G401.6 (cell line): ENCODE results near the gene IL17REL.

Source experiments
- FAIRE-seq: peaks from 2 replicates; lab custom pipeline; 2012; peaks lifted over from hg19 to GRCh38; lab: Jason Lieb, UNC

IL17REL gene

GRCh38 chr22:49966774-49967705 is 45.5 kb downstream of the IL17REL start:
- FAIRE-seq, result no peak

GRCh38 chr22:49966041-49966773 is 46.4 kb downstream of the IL17REL start:
- FAIRE-seq, result no peak

DNA sequence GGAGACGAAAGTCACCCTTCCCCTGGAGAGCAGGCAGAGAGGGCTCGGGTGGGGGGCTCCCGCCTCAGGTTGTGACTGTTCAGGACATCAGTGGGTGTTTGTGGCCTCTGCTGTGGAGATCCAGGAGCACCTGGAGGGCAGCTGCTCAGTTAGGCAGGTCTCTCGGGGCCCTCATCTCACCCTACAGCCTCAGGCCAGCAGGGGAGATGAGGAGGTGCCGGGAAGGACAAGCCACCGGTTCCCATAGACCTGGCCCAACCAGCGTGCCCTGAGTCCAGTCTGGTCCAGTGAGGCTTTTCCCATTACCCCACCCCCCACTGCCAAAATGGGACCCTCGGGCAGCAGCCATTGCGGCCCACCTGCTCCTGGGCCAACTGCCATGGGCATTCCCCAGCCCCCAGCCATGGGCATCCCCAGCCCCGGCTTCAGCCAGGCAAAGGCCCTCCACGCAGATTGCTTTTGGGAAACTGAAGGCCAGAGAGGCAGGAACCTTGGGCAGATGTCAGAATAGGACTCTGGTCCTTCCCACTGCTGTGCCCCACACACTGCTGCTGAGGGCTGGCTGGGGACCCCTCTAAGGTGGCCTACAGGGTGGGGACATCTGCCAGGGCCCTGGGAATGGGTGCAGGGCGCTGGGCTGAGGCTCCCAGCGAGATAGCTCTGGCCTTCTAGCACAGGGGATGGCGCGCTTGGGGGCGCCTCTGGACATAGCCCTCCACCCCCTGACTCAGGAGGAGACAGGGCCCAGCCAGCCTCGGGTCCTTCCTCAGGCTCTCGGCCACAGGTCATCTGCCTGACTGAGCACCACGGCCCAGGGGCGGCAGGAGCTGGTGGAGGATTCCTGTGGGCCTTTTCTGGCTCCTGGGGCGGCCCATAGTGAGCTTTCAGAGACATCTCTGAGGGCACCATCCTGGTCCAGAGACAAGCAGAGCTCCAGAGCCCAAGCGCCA is 47.2 kb downstream of the IL17REL start:
- no peak for FAIRE-seq

DNA sequence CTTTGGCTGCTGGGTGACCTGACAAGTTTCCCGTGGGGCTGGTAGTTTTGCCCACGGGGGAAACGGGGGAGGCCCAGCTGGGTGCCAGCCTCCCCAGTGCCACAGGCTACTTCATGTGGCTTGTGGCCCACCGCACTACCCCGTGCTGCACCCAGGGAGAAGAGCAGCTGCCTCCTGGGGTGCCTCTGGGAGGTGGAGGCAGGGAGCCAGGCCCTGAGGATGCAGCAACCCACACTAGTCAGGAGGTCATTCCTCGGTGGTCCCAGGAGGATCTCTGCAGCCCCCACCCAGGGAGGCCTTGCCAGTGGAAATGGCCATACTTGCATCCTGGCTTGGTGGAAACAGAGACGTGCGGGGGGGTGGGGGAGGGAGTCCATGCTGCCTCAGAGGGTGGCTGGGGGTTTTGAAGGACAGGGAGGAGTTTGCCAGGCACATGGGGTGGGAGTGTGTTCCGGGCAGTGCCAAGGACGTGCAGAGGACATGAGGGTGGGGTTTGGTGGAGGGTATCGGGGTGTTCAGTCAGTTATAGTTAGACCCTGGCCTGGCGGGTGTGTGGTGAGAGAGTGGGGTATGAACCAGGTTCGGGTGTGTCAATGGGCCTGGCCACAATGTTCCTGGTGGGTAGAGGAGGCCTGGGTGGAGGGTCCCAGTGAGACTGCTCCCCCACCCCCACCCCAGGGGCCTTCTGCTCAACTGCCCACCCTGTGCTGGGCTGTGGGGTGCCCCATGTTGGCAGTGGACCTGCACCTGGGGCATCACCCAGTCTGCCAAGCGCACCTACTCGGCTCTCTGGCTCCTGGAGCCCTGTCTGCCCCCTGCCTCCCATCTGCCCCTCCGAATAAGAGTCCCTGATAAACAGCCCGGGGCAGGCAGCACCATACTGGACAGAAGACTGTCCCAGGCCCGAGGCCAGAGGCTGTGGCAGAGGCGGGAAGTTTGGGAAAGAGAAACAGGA is 48.2 kb downstream of the IL17REL start:
- no peak for FAIRE-seq

GRCh38 chr22:49963647-49964026 is 48.9 kb downstream of the IL17REL start:
- no peak for FAIRE-seq

- FAIRE-seq, result no peak
Observed at GRCh38 chr22:49962751-49963646, 49.6 kb downstream of the IL17REL start.

DNA sequence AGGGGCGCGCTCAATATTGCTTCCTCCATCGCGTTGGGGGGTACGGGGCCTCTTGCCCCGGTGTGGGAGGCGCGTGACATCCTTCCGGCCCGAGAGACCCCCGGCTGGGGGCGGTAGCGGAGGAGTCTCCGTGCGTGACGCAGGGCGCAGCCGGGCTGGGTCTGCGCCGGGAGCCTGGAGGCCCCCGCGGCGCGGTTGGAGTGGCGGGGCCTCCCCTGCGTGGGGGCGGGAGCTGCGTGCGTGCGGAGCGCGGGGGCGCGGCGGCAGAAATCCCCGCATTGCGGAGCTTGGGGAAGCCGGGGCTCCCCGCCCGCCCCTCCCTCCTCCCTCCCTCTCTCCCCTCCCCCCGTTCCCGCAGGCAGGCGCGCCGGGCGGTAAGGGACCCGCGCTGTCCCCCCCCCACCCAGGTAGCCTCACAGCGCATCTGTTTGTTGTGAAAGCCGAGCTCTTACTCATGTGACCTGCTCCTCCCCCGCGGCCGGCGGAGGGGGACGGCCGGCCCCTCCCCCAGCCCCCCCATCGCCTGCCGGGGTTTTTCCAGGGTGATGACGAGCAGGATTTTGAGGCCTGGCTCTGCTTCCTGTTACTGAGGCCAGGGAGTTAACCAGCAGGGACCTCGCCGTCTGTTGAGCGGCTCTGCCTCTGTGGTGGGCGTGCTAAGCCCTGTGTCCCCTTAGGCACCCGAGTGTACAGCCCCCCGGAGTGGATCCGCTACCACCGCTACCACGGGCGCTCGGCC is 50.4 kb downstream of the IL17REL start:
- peak; percentile 11 for FAIRE-seq

DNA sequence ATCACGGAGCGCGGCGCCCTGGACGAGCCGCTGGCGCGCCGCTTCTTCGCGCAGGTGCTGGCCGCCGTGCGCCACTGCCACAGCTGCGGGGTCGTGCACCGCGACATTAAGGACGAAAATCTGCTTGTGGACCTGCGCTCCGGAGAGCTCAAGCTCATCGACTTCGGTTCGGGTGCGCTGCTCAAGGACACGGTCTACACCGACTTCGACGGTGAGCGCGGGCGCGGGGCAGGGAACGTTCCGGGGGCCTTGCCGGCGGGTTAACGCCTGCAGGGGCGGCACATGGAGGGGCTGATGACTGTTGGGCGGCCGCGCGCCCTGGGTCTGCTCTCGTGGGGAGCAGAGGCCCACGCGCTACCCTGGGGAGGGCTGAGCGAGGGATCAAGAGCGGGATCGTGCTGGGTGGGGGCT is 51.0 kb downstream of the IL17REL start:
- FAIRE-seq, result no peak

DNA sequence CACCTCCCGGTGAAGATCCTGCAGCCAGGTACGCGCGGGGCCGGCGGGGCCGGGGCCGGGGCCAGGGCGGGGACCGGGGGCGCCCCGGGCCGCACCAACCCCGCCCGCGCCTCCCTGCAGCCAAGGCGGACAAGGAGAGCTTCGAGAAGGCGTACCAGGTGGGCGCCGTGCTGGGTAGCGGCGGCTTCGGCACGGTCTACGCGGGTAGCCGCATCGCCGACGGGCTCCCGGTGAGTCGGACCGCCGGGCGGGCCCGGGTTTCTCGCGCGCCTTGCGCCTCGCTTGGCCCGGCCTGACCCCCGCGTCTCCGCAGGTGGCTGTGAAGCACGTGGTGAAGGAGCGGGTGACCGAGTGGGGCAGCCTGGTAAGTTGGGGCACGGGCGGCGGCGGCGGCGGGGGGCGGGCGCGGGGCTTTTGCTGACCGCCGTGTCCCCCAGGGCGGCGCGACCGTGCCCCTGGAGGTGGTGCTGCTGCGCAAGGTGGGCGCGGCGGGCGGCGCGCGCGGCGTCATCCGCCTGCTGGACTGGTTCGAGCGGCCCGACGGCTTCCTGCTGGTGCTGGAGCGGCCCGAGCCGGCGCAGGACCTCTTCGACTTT is 51.5 kb downstream of the IL17REL start:
- FAIRE-seq, result no peak

- FAIRE-seq, result peak; percentile 92
Observed at GRCh38 chr22:49960159-49961004, 52.2 kb downstream of the IL17REL start, which contains the start of gene PIM3. Gene PIM3 (plus strand): TSS chr22:49960772. CDS start chr22:49960948, 176 bp downstream.

- no peak for FAIRE-seq
Observed at GRCh38 chr22:49959782-49960158, 52.8 kb downstream of the IL17REL start.

DNA sequence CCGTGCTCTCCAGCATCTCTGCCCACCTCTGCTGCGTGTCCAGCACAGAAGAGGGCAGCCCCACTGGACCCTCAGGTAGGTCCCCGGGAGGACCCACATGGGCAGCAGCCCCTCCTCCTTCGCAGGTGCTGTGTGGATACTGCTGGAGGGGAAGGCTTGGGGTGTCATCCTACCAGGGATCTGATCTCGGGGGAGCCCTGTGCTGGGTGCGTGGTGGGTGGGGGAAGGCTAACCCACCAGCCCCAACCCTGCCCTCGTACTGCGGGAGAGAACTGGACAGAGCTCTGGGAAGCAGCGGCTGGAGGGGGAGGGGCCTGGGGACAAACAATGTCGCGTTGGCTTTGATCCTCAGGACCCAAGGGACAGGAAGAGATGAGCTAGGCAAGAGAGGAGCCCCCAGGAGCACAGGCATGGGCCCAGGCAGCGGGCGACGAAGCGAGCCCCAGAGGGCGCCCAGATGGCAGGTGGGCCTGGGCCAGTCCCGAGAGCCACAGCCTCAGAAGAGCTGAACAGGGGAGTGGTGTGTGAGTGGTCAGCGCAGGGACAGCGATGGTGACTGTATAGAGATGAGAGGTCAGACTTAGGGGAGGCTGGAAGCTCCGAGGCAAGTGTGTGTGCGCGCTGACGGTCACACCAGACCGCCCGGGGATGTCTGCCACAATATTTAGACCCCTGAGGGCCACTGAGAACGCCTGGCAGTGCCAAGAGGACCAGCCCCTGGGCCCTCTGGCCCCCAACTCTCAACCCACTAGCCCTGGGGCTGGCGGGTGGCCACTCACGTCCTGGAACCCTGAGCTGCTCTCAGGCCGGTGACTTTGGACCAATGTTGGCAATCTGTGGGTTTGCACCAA is 53.4 kb downstream of the IL17REL start:
- no peak for FAIRE-seq

DNA sequence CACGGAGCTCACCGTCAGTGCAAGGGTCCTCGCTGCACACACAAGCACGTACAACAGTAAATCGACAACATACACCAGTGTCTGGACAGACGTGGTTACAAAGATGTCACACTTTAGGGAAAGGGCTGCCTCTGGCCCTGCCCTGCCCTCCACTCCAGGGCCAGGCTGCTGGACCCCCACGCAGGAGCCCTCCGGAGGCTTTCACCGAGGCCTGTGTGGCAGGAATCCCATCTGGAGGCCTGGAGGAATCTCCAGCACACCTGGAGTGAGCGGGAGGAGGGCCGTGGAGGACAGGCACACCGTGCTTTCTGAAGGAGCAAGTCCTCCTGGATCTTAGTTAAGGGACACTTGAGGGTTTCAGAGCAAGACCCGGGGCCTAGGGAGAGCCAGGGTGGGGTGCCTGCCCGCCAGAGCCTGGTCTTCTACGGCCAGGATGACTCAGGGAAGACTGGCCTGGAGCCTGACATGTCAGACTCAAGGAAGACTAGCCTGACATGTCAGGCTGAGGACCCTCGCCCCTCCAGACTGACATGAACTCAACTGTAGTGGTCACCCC is 54.1 kb downstream of the IL17REL start:
- FAIRE-seq, result no peak

- no peak for FAIRE-seq
Observed at GRCh38 chr22:49957826-49958365, 54.7 kb downstream of the IL17REL start.

GRCh38 chr22:49956914-49957825 is 55.4 kb downstream of the IL17REL start:
- no peak for FAIRE-seq
